Esophagus (tissue), 2 donors: ENCODE results near the gene IFNAR1. TPM values are rescaled to one million over a fixed set of nuclear protein-coding genes. Genes with fewer than 3 reads are reported as not detected.
A peak's percentile ranks its signal among the peaks of the same experiment; 100 is the strongest.
"Not testable (repeated sequence)": the region's sequence is repeated elsewhere in the genome, so short reads cannot be mapped to it uniquely, and the experiment has no call there.

Experiments
- H3K27ac ChIP-seq, 2 donors: one replicate each; pipeline ENCODE4 v1.5.1; 2013; ENCODE audit warnings: low read depth in 2 of 2, mild to moderate bottlenecking in 2 of 2, inconsistent platforms in 1 of 2, low read length in 1 of 2, moderate library complexity in 1 of 2
- H3K27me3 ChIP-seq, 2 donors: one replicate each; pipeline ENCODE4 v1.6.1; 2013; ENCODE audit warnings: low read length in 2 of 2, control low read depth in 1 of 2, mild to moderate bottlenecking in 1 of 2; ENCODE audit not compliant: insufficient read depth in 2 of 2, control insufficient read depth in 1 of 2
- H3K36me3 ChIP-seq, 2 donors: one replicate each; pipeline ENCODE4 v1.6.1; 2013; ENCODE audit warnings: low read length in 1 of 2; ENCODE audit not compliant: control insufficient read depth in 2 of 2, insufficient read depth in 2 of 2
- H3K4me1 ChIP-seq, 2 donors: one replicate each; pipeline ENCODE4 v1.6.1; 2013; ENCODE audit warnings: low read length in 1 of 2; ENCODE audit not compliant: control insufficient read depth in 2 of 2, insufficient read depth in 2 of 2
- H3K4me3 ChIP-seq, 2 donors: one replicate each; pipeline ENCODE4 v1.5.1; 2013; ENCODE audit warnings: low read length in 2 of 2, mild to moderate bottlenecking in 2 of 2, low read depth in 1 of 2, moderate library complexity in 1 of 2
- H3K9me3 ChIP-seq, 2 donors: one replicate each; pipeline ENCODE4 v1.6.1; 2013; ENCODE audit warnings: mild to moderate bottlenecking in 2 of 2, low read depth in 1 of 2, low read length in 1 of 2, moderate library complexity in 1 of 2; ENCODE audit not compliant: control insufficient read depth in 2 of 2, insufficient read depth in 1 of 2
- WGBS, 2 donors: extraction: QIAGEN DNeasy Blood & Tissue Kit; methylation state at CpG; one replicate each; pipeline ENCODE4 v1.1.7; 2013; 5-methylcytosine and 5-hydroxymethylcytosine counted together
- polyA plus RNA-seq, 2 donors: library from polyadenylated mRNA; stranded (reverse); fragments of 200-250 nt; gene quantifications; one replicate each; pipeline ENCODE4 v1.2.3, GENCODE V29; 2013
- donor health status: healthy with polysubstance abuse.
- donor health status: Bipolar disorder and iron deficiency.

The IFNAR1 gene
- polyA plus RNA-seq, 2 donors = 9.0 to 14.1 TPM

DNA sequence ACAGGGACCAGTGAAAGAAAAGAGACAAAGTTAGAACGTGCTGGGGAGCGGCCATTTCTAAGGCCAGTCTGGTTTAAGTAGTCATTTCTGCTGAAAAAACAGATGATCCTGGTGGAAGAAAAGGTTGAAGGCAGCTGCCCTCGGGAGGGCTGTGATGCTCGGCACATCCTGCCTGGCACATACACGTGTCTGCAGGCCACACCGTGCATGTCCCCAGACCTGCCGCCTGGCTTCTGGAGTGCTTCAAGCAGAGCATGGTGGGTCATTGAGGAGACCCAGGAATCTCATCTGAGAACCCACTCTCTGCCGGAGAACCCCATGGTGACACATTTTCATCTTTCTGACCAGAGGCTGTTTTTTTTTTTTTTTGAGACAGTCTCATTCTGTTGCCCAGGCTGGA lies 32.4 kb downstream of the IFNAR1 start:
- peaks cover 0 to 6% of the 10 kb centered on the region in 2 donors for H3K4me1 ChIP-seq
- no peak overlapping the region for H3K27ac ChIP-seq
- no peaks in the 10 kb centered on the region for H3K27me3 ChIP-seq
- no peak overlapping the region for H3K4me3 ChIP-seq
- WGBS, 2 donors = 83 to 86% methylated on average over 8 of the region's 8 CpGs
- H3K36me3 ChIP-seq = peaks cover 4 to 10% of the 10 kb centered on the region in 2 donors
- no peaks in the 10 kb centered on the region for H3K9me3 ChIP-seq

GRCh38 chr21:33359446-33359845 lies 34.7 kb downstream of the IFNAR1 start:
- Histone ChIP-seq H3K27me3 (no peaks in the 10 kb centered on the region), H3K27ac (no peak overlapping the region), H3K4me3 (no peak overlapping the region)

GRCh38 chr21:33360281-33360680 lies 35.5 kb downstream of the IFNAR1 start:
- Histone ChIP-seq H3K27ac (no peak overlapping the region), H3K36me3 (peaks cover 4 to 10% of the 10 kb centered on the region in 2 donors), H3K4me1 (peaks cover 0 to 6% of the 10 kb centered on the region in 2 donors), H3K4me3 (no peak overlapping the region), H3K27me3 (no peaks in the 10 kb centered on the region), H3K9me3 (no peaks in the 10 kb centered on the region)
- WGBS, 2 donors = 54 to 68% methylated on average over 6 of the region's 6 CpGs

More at GRCh38 chr21:33359446-33359845, 34.7 kb downstream of the IFNAR1 start:
- WGBS, 2 donors = 84 to 88% methylated on average over 4 of the region's 4 CpGs
- peaks cover 4 to 10% of the 10 kb centered on the region in 2 donors for H3K36me3 ChIP-seq
- H3K9me3 ChIP-seq = no peaks in the 10 kb centered on the region
- peaks cover 0 to 6% of the 10 kb centered on the region in 2 donors for H3K4me1 ChIP-seq

- Histone ChIP-seq H3K4me3 (no peak overlapping the region), H3K4me1 (peaks cover 0 to 6% of the 10 kb centered on the region in 2 donors), H3K9me3 (no peaks in the 10 kb centered on the region), H3K27me3 (no peaks in the 10 kb centered on the region), H3K27ac (peak overlapping the region; percentile 53 to 93), H3K36me3 (peaks cover 4 to 6% of the 10 kb centered on the region in 2 donors)
- 13% methylated on average over 14 of the region's 14 CpGs for WGBS, 2 donors
These were observed 36.3 kb downstream of the IFNAR1 start for GRCh38 chr21:33360881-33361602.

GRCh38 chr21:33362044-33362555 lies 37.3 kb downstream of the IFNAR1 start:
- Histone ChIP-seq H3K27me3 (no peaks in the 10 kb centered on the region), H3K4me3 (no peak overlapping the region), H3K27ac (peak overlapping the region; percentile 53 to 82), H3K4me1 (peaks cover 0 to 6% of the 10 kb centered on the region in 2 donors), H3K36me3 (peaks cover 2 to 4% of the 10 kb centered on the region in 2 donors), H3K9me3 (peaks cover 0 to under 1% of the 10 kb centered on the region in 2 donors)
- WGBS, 2 donors = 39 to 44% methylated on average over 12 of the region's 12 CpGs

DNA sequence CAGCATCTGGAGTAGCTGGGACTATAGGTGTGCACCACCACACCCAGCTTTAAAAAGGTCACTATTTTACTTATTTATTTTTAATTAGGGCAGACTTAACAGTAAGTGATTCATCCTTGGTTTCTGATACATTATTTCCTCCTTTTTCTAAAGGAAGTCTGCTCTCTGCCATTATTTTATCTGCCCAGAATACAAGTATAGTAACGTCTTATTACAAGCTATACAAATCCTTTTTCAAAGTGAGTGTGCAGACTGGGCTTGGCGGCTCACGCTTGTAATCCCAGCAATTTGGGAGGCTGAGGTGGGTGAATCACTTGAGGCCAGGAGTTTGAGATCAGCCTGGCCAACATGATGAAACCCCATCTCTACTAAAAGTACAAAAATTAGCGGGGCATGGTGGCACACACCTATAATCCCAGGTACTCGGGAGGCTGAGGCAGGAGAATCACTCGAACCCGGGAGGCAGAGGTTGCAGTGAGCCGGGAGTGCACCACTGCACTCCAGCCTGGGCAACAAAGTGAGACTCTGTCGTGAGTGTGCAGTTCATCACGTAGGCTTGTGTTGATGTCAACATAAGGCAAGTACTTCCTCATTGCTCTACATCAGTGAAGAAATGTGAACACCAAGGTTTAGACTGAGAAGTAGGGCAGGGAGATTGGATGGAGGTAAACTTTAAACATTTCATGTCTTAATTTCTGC lies 39.3 kb downstream of the IFNAR1 start:
- not testable (repeated sequence) for H3K36me3 ChIP-seq
- peak overlapping the region in 1 of 2 donors; percentile 80 for H3K27ac ChIP-seq
- 66 to 69% methylated on average over 10 of the region's 10 CpGs for WGBS, 2 donors

DNA sequence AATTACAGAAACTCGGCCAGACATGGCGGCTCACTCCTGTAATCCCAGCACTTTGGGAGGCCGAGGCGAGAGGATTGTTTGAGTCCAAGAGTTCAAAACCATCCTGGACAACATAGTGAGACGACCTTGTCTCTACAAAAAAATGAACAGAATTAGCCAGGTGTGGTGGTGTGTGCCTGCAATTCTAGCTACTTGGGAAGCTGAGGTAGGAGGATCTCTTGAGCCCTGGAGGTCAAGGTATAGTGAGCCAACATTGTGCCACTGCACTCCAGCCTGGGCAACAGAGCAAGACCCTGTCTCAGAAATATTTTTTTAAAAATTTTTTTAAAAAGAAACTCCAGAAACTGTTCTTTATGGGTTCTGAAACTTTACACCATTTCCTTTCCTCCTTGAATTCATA lies 40.1 kb downstream of the IFNAR1 start:
- WGBS, 2 donors = 89 to 94% methylated on average over 5 of the region's 5 CpGs
- H3K27ac ChIP-seq = no peak overlapping the region
- no peaks in the 10 kb centered on the region for H3K36me3 ChIP-seq
- H3K4me3 ChIP-seq = no peak overlapping the region
- no peaks in the 10 kb centered on the region for H3K27me3 ChIP-seq
- peaks cover 3 to 12% of the 10 kb centered on the region in 2 donors for H3K9me3 ChIP-seq
- H3K4me1 ChIP-seq = peaks cover 0 to 6% of the 10 kb centered on the region in 2 donors

More for the DNA sequence above, 39.3 kb downstream of the IFNAR1 start:
- H3K9me3 ChIP-seq = peaks cover 0 to 12% of the 10 kb centered on the region in 2 donors
- H3K27me3 ChIP-seq, H3K4me3 ChIP-seq, H3K4me1 ChIP-seq: not testable (repeated sequence)

- H3K27ac ChIP-seq = no peak overlapping the region
- no peak overlapping the region for H3K4me3 ChIP-seq
- no peaks in the 10 kb centered on the region for H3K27me3 ChIP-seq
- 83% methylated on average over 7 of the region's 7 CpGs for WGBS, 2 donors
- peaks cover 6 to 17% of the 10 kb centered on the region in 2 donors for H3K9me3 ChIP-seq
- no peaks in the 10 kb centered on the region for H3K36me3 ChIP-seq
- H3K4me1 ChIP-seq = no peaks in the 10 kb centered on the region
These were observed 42.7 kb downstream of the IFNAR1 start for GRCh38 chr21:33367309-33367973.

DNA sequence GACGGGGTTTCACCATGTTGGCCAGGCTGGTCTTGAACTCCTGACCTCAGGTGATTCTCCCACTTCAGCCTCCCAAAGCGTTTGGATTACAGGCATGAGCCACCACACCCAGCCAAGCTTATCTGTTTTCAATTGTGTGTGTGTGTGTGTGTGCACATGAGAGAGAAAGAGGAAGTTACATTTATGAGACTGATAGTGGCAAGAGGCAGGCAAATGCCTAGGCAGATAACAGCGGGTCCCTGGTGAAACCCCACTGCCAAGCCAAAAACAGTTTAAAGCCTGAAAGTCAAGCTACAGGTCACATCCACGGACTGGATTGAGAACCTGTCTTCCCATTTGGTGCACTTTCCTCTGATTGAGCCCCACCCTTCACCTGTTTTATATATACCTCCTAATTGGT lies 43.4 kb downstream of the IFNAR1 start:
- 76 to 81% methylated on average over 4 of the region's 4 CpGs for WGBS, 2 donors

More for the DNA sequence above, 43.4 kb downstream of the IFNAR1 start:
- Histone ChIP-seq H3K27ac (no peak overlapping the region), H3K27me3 (no peaks in the 10 kb centered on the region), H3K4me3 (no peak overlapping the region), H3K4me1 (no peaks in the 10 kb centered on the region), H3K36me3 (no peaks in the 10 kb centered on the region), H3K9me3 (peaks cover 6 to 17% of the 10 kb centered on the region in 2 donors)
